PFSK-1 (cell line): Measurements from ENCODE around the gene ANKRD33B.

ENCODE experiments used
- FOXP2 ChIP-seq: optimal IDR thresholded peaks from 2 replicates; pipeline ENCODE3; 2011; ENCODE audit warnings: borderline replicate concordance, control low read depth, inconsistent platforms; ENCODE audit not compliant: insufficient read depth; ENCODE audit errors: extremely low read length, extremely low read depth
- POLR2AphosphoS5 ChIP-seq: IDR thresholded peaks from 2 replicates; pipeline ENCODE4 v1.6.1; 2012; ENCODE audit warnings: low read depth, mild to moderate bottlenecking, control low read depth, low read length, moderate library complexity
- REST ChIP-seq, 2 experiments: IDR thresholded peaks; 2 replicates each; pipeline versions ENCODE4 v1.6.1 to v1.8.0; 2011 to 2012; ENCODE audit warnings: low read depth in 2 of 2, low read length in 2 of 2, control low read depth in 1 of 2, inconsistent platforms in 1 of 2, mild to moderate bottlenecking in 1 of 2, moderate library complexity in 1 of 2; ENCODE audit not compliant: insufficient read depth in 1 of 2
- SIN3A ChIP-seq: IDR thresholded peaks from 2 replicates; pipeline ENCODE4 v1.6.1; 2012; ENCODE audit warnings: mild to moderate bottlenecking, low read length, moderate library complexity, borderline replicate concordance; ENCODE audit not compliant: insufficient read depth
- TAF1 ChIP-seq: IDR thresholded peaks from 2 replicates; pipeline ENCODE4 v1.6.1; 2012; ENCODE audit warnings: low read length, control low read depth, borderline replicate concordance; ENCODE audit not compliant: insufficient read depth

Gene ANKRD33B

GRCh38 chr5:10599862-10600284 lies 36.0 kb downstream of the ANKRD33B start:
- TF ChIP-seq TAF1 (no peak), SIN3A (no peak), POLR2AphosphoS5 (no peak), REST (IDR thresholded peaks at IDR 0.05; ENCODE audit: insufficient read depth in 1 of 2, low read depth in 2 of 2, low read length in 2 of 2) (no peak), FOXP2 (no peak)

- TF ChIP-seq FOXP2 (no peak), TAF1 (no peak), REST (IDR thresholded peaks at IDR 0.05; ENCODE audit: insufficient read depth in 1 of 2, low read depth in 2 of 2, low read length in 2 of 2) (no peak)
Measured at GRCh38 chr5:10600626-10601245, 36.9 kb downstream of the ANKRD33B start.

- TF ChIP-seq SIN3A (peak; percentile 89; the same call in 1 of the 2 replicates), REST (IDR thresholded peaks at IDR 0.05; ENCODE audit: insufficient read depth in 1 of 2, low read depth in 2 of 2, low read length in 2 of 2) (peak in 1 of 2 experiments; percentile 35; a peak in 1 of 4 replicates), POLR2AphosphoS5 (peak; percentile 33; the same call in 1 of the 2 replicates), FOXP2 (peak; percentile 99), TAF1 (0 out of 2 replicates have a peak, but pooled peaks have one; percentile 26)
Measured at GRCh38 chr5:10601246-10602030, 37.6 kb downstream of the ANKRD33B start.

GRCh38 chr5:10602031-10602806 lies 38.3 kb downstream of the ANKRD33B start:
- TF ChIP-seq TAF1 (no peak), POLR2AphosphoS5 (no peak), SIN3A (no peak), REST (IDR thresholded peaks at IDR 0.05; ENCODE audit: insufficient read depth in 1 of 2, low read depth in 2 of 2, low read length in 2 of 2) (no peak)
